CD14-positive monocyte (primary cell): ENCODE results near the gene S100A5. TPM values are rescaled to one million over a fixed set of nuclear protein-coding genes. Genes with fewer than 3 reads are reported as not detected.
A peak's percentile ranks its signal among the peaks of the same experiment; 100 is the strongest.

Experiments used
- DNase-seq, 3 donors: peaks; one replicate each; pipeline ENCODE4 v3.0.0-alpha.2; 2011 to 2022
- H2AFZ ChIP-seq: 2 replicates; pipeline ENCODE4 v1.6.0; 2012; ENCODE audit warnings: mild to moderate bottlenecking, low read depth, low read length, inconsistent platforms; ENCODE audit not compliant: insufficient read depth, poor library complexity, severe bottlenecking
- H3K27ac ChIP-seq, 2 donors: 1 replicate in 1 of 2; 2 replicates in 1 of 2; pipeline ENCODE4 v1.5.1; 2012 to 2013; ENCODE audit warnings: low read length in 2 of 2, control low read depth in 1 of 2, inconsistent platforms in 1 of 2, low read depth in 1 of 2, mild to moderate bottlenecking in 1 of 2
- H3K27me3 ChIP-seq, 2 donors: one replicate each; pipeline versions ENCODE4 v1.6.0 to v1.6.1; 2011 to 2013; ENCODE audit warnings: low read length in 2 of 2; ENCODE audit not compliant: control insufficient read depth in 2 of 2, insufficient read depth in 2 of 2
- H3K36me3 ChIP-seq, 2 donors: replicated peaks in 1 of 2; 1 replicate in 1 of 2; 2 replicates in 1 of 2; pipeline versions ENCODE4 v1.5.1 to v1.6.1; 2012 to 2013; ENCODE audit warnings: low read length in 2 of 2, control low read depth in 1 of 2, inconsistent platforms in 1 of 2, mild to moderate bottlenecking in 1 of 2; ENCODE audit not compliant: insufficient read depth in 2 of 2, control insufficient read depth in 1 of 2
- H3K4me1 ChIP-seq, 2 donors: 1 replicate in 1 of 2; 2 replicates in 1 of 2; pipeline versions ENCODE4 v1.5.1 to v1.6.1; 2012 to 2013; ENCODE audit warnings: low read length in 2 of 2, control low read depth in 1 of 2, inconsistent platforms in 1 of 2, mild to moderate bottlenecking in 1 of 2, moderate library complexity in 1 of 2; ENCODE audit not compliant: insufficient read depth in 2 of 2, control insufficient read depth in 1 of 2
- H3K4me2 ChIP-seq: replicated peaks from 2 replicates; pipeline ENCODE3; 2012; ENCODE audit warnings: low read length, moderate library complexity, mild to moderate bottlenecking; ENCODE audit not compliant: poor library complexity, severe bottlenecking; ENCODE audit errors: extremely low read depth
- H3K4me3 ChIP-seq, 3 experiments: fragments of 200-600 bp in 1 of 3; sonication (generic) in 1 of 3; replicated peaks in 1 of 3; 1 replicate in 2 of 3; 2 replicates in 1 of 3; pipeline ENCODE4 v1.5.1; 2011 to 2013; ENCODE audit warnings: low read length in 3 of 3, mild to moderate bottlenecking in 3 of 3, control low read depth in 2 of 3, low read depth in 2 of 3, inconsistent platforms in 1 of 3, moderate library complexity in 1 of 3
- H3K79me2 ChIP-seq: 2 replicates; pipeline ENCODE4 v1.6.0; 2012; ENCODE audit warnings: mild to moderate bottlenecking, control low read depth, inconsistent platforms, low read length, moderate library complexity; ENCODE audit not compliant: insufficient read depth
- H3K9ac ChIP-seq: 2 replicates; pipeline ENCODE4 v1.6.0; 2017; ENCODE audit warnings: low read length, mild to moderate bottlenecking; ENCODE audit not compliant: insufficient read depth, poor library complexity, severe bottlenecking
- H3K9me3 ChIP-seq, 2 donors: replicated peaks in 1 of 2; 1 replicate in 1 of 2; 2 replicates in 1 of 2; pipeline versions ENCODE4 v1.5.1 to v1.6.1; 2012 to 2013; ENCODE audit warnings: low read length in 2 of 2, control low read depth in 1 of 2; ENCODE audit not compliant: control insufficient read depth in 1 of 2, insufficient read depth in 1 of 2
- H4K20me1 ChIP-seq: 2 replicates; pipeline ENCODE4 v1.6.0; 2012; ENCODE audit warnings: mild to moderate bottlenecking, low read length, control low read depth, moderate library complexity; ENCODE audit not compliant: insufficient read depth
- H3K27ac Mint-ChIP-seq, 7 donors: one replicate each; pipeline ENCODE4 v1.8.0; 2020; ENCODE audit warnings: mild to moderate bottlenecking in 7 of 7, mixed read lengths in 7 of 7, moderate library complexity in 6 of 7, inconsistent platforms in 2 of 7
- H3K27me3 Mint-ChIP-seq, 3 donors: one replicate each; pipeline ENCODE4 v1.8.0; 2021 to 2022; ENCODE audit warnings: low read depth in 3 of 3, mild to moderate bottlenecking in 3 of 3, mixed read lengths in 3 of 3, moderate library complexity in 3 of 3, inconsistent platforms in 1 of 3
- H3K36me3 Mint-ChIP-seq, 2 donors: one replicate each; pipeline ENCODE4 v1.8.0; 2020; ENCODE audit warnings: mixed read lengths in 2 of 2, inconsistent platforms in 1 of 2, mild to moderate bottlenecking in 1 of 2
- H3K4me1 Mint-ChIP-seq: one replicate; pipeline ENCODE4 v1.8.0; 2020; ENCODE audit warnings: mild to moderate bottlenecking, mixed read lengths
- H3K4me3 Mint-ChIP-seq, 2 donors: one replicate each; pipeline ENCODE4 v1.8.0; 2020; ENCODE audit warnings: mild to moderate bottlenecking in 2 of 2, mixed read lengths in 2 of 2, moderate library complexity in 1 of 2
- H3K9me3 Mint-ChIP-seq, 7 donors: one replicate each; pipeline ENCODE4 v1.8.0; 2020 to 2022; ENCODE audit warnings: mixed read lengths in 7 of 7, mild to moderate bottlenecking in 6 of 7, moderate library complexity in 6 of 7, inconsistent platforms in 2 of 7
- CTCF ChIP-seq: fragments of 200-600 bp; IDR thresholded peaks from one replicate; pipeline ENCODE4 v1.8.0; 2022; ENCODE audit warnings: antibody characterized with exemption, mild to moderate bottlenecking
- WGBS: methylation state at CpG from one replicate; pipeline ENCODE4 v1.1.5; 2013; ENCODE audit warnings: missing lambda C conversion rate; ENCODE audit not compliant: insufficient coverage; 5-methylcytosine and 5-hydroxymethylcytosine counted together
- intact Hi-C, 2 donors: fragments of 100-400 bp; cut with micrococcal nuclease; formaldehyde crosslinking; loops; one replicate each; pipeline versions ENCODE4 v1.15.0 to v1.15.1; 2023
- polyA plus RNA-seq, 3 donors: library from polyadenylated mRNA; depleted of rRNA in 1 of 3; unstranded in 2 of 3; stranded (reverse) in 1 of 3; fragments of 300-500 nt in 2 of 3; fragments of >200 nt in 1 of 3; fragmentation: Illumina TruSeq in 2 of 3; gene quantifications; 1 replicate in 2 of 3; 2 replicates in 1 of 3; pipeline ENCODE4 v1.2.3, GENCODE V29; 2012 to 2021

Gene S100A5
- polyA plus RNA-seq, 3 donors, result 1.4 to 2.1 TPM; not detected in 1

DNA sequence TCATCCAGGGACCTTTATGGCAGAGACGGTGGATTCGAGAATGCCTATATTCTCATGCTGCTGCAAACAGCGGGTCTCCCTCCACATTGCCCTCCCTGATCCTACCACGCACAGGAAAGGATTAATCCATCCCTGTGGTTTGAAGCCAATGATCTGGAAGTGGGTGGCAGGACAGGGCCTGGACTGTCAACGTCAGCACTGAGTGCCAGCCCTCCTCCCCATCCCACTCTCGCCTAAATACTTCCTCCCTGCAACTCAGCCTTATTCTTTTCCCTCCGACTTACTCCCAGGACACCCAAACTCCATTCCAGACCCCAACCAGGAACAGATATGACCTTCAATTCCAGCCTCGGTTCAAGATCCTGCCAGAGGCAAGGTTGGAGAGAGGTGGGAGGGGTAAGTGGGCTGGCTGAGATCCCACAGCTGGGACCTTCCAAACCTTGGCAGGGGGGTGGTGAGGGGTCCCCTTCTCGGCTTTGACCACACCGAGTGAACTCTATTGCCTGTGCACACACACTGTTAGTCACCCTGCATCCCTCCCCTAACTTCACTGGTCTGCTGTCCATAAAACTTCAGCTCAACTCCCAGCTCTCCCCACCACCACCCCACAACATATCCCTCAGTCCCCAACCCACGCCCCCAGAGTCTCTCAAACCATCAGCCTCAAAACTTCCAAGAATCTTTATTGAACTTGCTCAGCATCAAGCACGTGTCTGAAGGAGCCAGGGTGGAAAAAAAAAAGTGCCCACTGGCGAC, 2.4 kb upstream of the S100A5 start:
- WGBS, result 61% methylated on average over 5 of the region's 13 CpGs
- intact Hi-C loops, result no loop called here
- Histone ChIP-seq H3K27ac (peak overlapping the region; percentile 72 to 91), H3K9me3 (no peaks in the 10 kb centered on the region), H3K4me2 (peak overlapping the region; percentile 98), H3K4me1 (peaks cover 80 to 92% of the 10 kb centered on the region in 2 donors), H2AFZ (no peak overlapping the region), H3K9ac (no peak overlapping the region), H3K27me3 (no peaks in the 10 kb centered on the region), H3K79me2 (peaks cover 56% of the 10 kb centered on the region), H4K20me1 (peaks cover 37% of the 10 kb centered on the region), H3K4me3 (peak overlapping the region in 2 of 3 experiments; percentile 87 to 94), H3K36me3 (peaks cover 20 to 27% of the 10 kb centered on the region in 2 donors)
- peak overlapping the region; percentile 98 to 100 for H3K4me3 Mint-ChIP-seq
- peaks cover 0 to 1% (median 0%) of the 10 kb centered on the region in 7 donors for H3K9me3 Mint-ChIP-seq
- peaks cover 91% of the 10 kb centered on the region for H3K4me1 Mint-ChIP-seq
- H3K27me3 Mint-ChIP-seq, result peaks cover 0 to 6% (median 0%) of the 10 kb centered on the region in 3 donors
- DNase-seq, result no peak
- no peak for TF ChIP-seq CTCF
- peak overlapping the region; percentile 90 to 98 (median 95) for H3K27ac Mint-ChIP-seq
- H3K36me3 Mint-ChIP-seq, result peaks cover 37 to 42% of the 10 kb centered on the region in 2 donors

DNA sequence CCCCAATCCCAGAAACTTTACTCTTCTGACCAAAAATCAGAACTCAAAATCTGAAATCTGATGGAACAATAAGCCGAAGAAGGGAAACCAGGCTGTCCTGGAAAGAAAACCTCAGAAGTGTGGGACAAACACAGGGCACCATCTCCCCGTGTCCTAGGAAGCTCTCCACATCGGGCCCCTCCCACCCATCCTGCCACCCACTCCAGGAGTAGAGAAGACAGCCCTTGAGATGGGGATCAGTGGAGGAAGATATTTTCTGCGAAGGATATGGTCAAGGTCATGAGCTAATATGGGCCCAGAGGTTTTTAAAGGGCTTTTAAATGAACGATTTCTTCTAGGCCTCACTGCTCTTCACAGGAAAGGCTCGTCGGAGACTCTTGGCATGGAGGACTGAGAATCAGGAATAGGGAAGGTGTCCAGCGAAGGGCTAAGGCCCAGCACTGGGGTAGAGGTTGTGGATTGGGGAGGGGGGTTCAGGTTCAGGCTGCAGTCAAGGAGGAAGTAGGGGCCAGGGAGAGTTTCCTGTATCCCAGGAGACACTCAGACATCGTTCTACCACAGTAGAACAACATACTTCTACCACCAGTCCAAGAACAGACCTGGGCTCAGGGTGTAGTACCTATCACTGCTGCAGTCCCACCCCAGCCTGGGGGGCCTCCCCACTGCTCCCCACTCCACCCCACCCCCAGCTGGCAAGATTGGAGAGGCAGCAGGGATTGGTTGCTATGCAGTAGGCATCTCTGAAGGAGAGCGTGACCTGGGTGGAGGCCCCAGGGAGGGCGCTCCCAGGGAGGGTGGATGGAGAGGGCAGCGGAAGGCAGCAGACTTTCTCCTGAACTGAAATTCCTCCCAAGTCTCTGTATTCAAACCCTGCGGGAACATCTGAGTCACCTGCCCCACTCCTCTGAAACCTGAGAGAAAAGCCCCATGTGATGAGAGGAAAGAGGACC, 1.2 kb upstream of the S100A5 start:
- H3K4me3 ChIP-seq, result peak overlapping the region in 1 of 3 experiments; percentile 94
- peaks cover 0 to 7% (median 0%) of the 10 kb centered on the region in 3 donors for H3K27me3 Mint-ChIP-seq
- H3K4me3 Mint-ChIP-seq, result peak overlapping the region; percentile 37 to 100

More for the DNA sequence above, 1.2 kb upstream of the S100A5 start:
- Histone ChIP-seq H3K4me2 (peak overlapping the region; percentile 98), H3K36me3 (peaks cover 20 to 27% of the 10 kb centered on the region in 2 donors), H3K9me3 (no peaks in the 10 kb centered on the region), H4K20me1 (peaks cover 37% of the 10 kb centered on the region), H3K27ac (peak overlapping the region; percentile 72 to 91), H3K4me1 (peaks cover 74 to 92% of the 10 kb centered on the region in 2 donors), H3K27me3 (no peaks in the 10 kb centered on the region), H3K9ac (peak overlapping the region; percentile 51), H2AFZ (no peak overlapping the region), H3K79me2 (peaks cover 51% of the 10 kb centered on the region)
- no peak for TF ChIP-seq CTCF
- peak in 2 of 3 donors; percentile 31 to 50 for DNase-seq
- Mint-ChIP-seq H3K4me1 (peaks cover 88% of the 10 kb centered on the region), H3K27ac (peak overlapping the region; percentile 90 to 98 (median 95)), H3K9me3 (peaks cover 0 to 1% (median 0%) of the 10 kb centered on the region in 7 donors), H3K36me3 (peaks cover 37 to 42% of the 10 kb centered on the region in 2 donors)
- intact Hi-C loops, result no loop called here
- 39% methylated on average over 6 of the region's 13 CpGs for WGBS
